Loucy (cell line): Measurements from ENCODE around the gene PIR.

Experiments
- EZH2phosphoT487 ChIP-seq: fragments of 200-600 bp; IDR thresholded peaks from 2 replicates; pipeline ENCODE4 v1.6.1; 2018; ENCODE audit warnings: antibody characterized with exemption, mild to moderate bottlenecking, moderate library complexity, borderline replicate concordance
- TF ChIP-seq, protein P1 (sequence below): fragments of 200-600 bp; sonication (generic); conservative IDR thresholded peaks from 2 replicates; pipeline ENCODE4 v1.5.1; 2014; ENCODE audit warnings: mild to moderate bottlenecking, antibody characterized with exemption, low read length

DNA sequence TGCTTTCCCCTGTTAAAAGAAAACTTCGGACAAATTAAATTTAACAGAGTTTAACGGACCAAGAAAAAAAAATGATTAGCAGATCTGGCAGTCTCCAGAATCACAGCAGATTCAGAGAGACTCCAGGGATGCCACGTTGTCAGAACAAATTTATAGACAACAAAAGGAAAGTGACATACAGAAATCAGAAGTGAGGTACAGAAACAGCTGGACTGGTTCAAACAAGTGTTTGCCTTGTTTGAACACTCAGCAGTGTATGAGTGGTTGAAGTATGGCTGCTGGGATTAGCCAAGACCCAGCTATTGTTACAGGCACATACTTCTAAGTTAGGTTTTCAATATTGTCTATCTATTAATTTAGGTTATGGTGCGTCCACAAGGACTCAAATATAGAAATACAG lies 19.1 kb downstream of the PIR start:
- TF ChIP-seq, protein P1, sequence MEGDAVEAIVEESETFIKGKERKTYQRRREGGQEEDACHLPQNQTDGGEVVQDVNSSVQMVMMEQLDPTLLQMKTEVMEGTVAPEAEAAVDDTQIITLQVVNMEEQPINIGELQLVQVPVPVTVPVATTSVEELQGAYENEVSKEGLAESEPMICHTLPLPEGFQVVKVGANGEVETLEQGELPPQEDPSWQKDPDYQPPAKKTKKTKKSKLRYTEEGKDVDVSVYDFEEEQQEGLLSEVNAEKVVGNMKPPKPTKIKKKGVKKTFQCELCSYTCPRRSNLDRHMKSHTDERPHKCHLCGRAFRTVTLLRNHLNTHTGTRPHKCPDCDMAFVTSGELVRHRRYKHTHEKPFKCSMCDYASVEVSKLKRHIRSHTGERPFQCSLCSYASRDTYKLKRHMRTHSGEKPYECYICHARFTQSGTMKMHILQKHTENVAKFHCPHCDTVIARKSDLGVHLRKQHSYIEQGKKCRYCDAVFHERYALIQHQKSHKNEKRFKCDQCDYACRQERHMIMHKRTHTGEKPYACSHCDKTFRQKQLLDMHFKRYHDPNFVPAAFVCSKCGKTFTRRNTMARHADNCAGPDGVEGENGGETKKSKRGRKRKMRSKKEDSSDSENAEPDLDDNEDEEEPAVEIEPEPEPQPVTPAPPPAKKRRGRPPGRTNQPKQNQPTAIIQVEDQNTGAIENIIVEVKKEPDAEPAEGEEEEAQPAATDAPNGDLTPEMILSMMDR = no peak
- no peak for TF ChIP-seq EZH2phosphoT487
